HG03520 (cell line): Measurements from ENCODE around the gene FYB2.
A peak's percentile ranks its signal among the peaks of the same experiment; 100 is the strongest.

Source experiments
- ATAC-seq: cut with Tn5 transposase; IDR thresholded peaks from one replicate; pipeline ENCODE4 v1.9.1; 2021; ENCODE audit warnings: mild to moderate bottlenecking, moderate library complexity; ENCODE audit not compliant: unreplicated experiment

FYB2 gene

GRCh38 chr1:56835657-56836056 lies 16.5 kb upstream of the FYB2 start:
- ATAC-seq: no peak

- no peak for ATAC-seq
Observed at GRCh38 chr1:56834137-56834900, 15.1 kb upstream of the FYB2 start.

GRCh38 chr1:56833088-56833487 lies 13.9 kb upstream of the FYB2 start:
- ATAC-seq: no peak

- peak; percentile 61 for ATAC-seq
Observed at GRCh38 chr1:56831871-56832693, 12.9 kb upstream of the FYB2 start.

GRCh38 chr1:56830052-56830451 lies 10.8 kb upstream of the FYB2 start:
- ATAC-seq: no peak

GRCh38 chr1:56827711-56828110 lies 8.5 kb upstream of the FYB2 start:
- ATAC-seq: no peak

GRCh38 chr1:56825436-56825835 lies 6.2 kb upstream of the FYB2 start:
- ATAC-seq: no peak

- no peak for ATAC-seq
Observed at GRCh38 chr1:56824938-56825337, 5.7 kb upstream of the FYB2 start.

GRCh38 chr1:56824271-56824670 lies 5.1 kb upstream of the FYB2 start:
- no peak for ATAC-seq

- ATAC-seq: no peak
Observed at GRCh38 chr1:56821462-56821797, 2.2 kb upstream of the FYB2 start.

- ATAC-seq: peak; percentile 63
Observed at GRCh38 chr1:56820755-56821461, 1.7 kb upstream of the FYB2 start.

GRCh38 chr1:56817716-56818463 lies 1.3 kb downstream of the FYB2 start:
- no peak for ATAC-seq

- ATAC-seq: peak; percentile 46
Observed at GRCh38 chr1:56816909-56817308, 2.3 kb downstream of the FYB2 start.

- peak; percentile 56 for ATAC-seq
Observed at GRCh38 chr1:56816264-56816663, 2.9 kb downstream of the FYB2 start.

- no peak for ATAC-seq
Observed at GRCh38 chr1:56814205-56814604, 5.0 kb downstream of the FYB2 start.

GRCh38 chr1:56811331-56811730 lies 7.9 kb downstream of the FYB2 start:
- ATAC-seq: no peak

- ATAC-seq: no peak
Observed at GRCh38 chr1:56808410-56808809, 10.8 kb downstream of the FYB2 start.

- ATAC-seq: no peak
Observed at GRCh38 chr1:56806804-56807203, 12.4 kb downstream of the FYB2 start.

- no peak for ATAC-seq
Observed at GRCh38 chr1:56803561-56804156, 15.5 kb downstream of the FYB2 start.

GRCh38 chr1:56799605-56800400 lies 19.4 kb downstream of the FYB2 start:
- ATAC-seq: no peak
